Body of pancreas (tissue), 4 donors: ENCODE results near the gene MBD6.
A peak's percentile ranks its signal among the peaks of the same experiment; 100 is the strongest.

Experiments
- POLR2A ChIP-seq, 3 donors: fragments of 450-650 bp; IDR thresholded peaks; one replicate each; pipeline ENCODE4 v1.6.1; 2016; ENCODE audit warnings: antibody characterized with exemption in 3 of 3, mild to moderate bottlenecking in 2 of 3
- TF ChIP-seq, protein P1 (sequence below), 7 experiments: fragments of 450-650 bp in 4 of 7; fragments of 200-600 bp in 3 of 7; sonication (generic) in 3 of 7; IDR thresholded peaks; one replicate each; pipeline ENCODE4 v1.5.1; 2016 to 2019; ENCODE audit warnings: antibody characterized with exemption in 7 of 7

- TF ChIP-seq, protein P1, sequence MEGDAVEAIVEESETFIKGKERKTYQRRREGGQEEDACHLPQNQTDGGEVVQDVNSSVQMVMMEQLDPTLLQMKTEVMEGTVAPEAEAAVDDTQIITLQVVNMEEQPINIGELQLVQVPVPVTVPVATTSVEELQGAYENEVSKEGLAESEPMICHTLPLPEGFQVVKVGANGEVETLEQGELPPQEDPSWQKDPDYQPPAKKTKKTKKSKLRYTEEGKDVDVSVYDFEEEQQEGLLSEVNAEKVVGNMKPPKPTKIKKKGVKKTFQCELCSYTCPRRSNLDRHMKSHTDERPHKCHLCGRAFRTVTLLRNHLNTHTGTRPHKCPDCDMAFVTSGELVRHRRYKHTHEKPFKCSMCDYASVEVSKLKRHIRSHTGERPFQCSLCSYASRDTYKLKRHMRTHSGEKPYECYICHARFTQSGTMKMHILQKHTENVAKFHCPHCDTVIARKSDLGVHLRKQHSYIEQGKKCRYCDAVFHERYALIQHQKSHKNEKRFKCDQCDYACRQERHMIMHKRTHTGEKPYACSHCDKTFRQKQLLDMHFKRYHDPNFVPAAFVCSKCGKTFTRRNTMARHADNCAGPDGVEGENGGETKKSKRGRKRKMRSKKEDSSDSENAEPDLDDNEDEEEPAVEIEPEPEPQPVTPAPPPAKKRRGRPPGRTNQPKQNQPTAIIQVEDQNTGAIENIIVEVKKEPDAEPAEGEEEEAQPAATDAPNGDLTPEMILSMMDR (IDR thresholded peaks at IDR 0.05), result peak in 4 of 7 experiments; percentile 3 to 26 (median 15)
- TF ChIP-seq POLR2A (IDR thresholded peaks at IDR 0.05), result no peak
Observed at GRCh38 chr12:57476162-57476992, 46.2 kb upstream of the MBD6 start.
